Metanephros (tissue), 1 donor: Measurements from ENCODE around the gene STARD13. TPM values are rescaled to one million over a fixed set of nuclear protein-coding genes. Genes with fewer than 3 reads are reported as not detected.

Source experiments
- total RNA-seq: library from RNA; depleted of rRNA; stranded (reverse); fragments of >200 nt; gene quantifications from one replicate; pipeline ENCODE4 v1.2.3, GENCODE V29; 2014

STARD13 gene, protein sequence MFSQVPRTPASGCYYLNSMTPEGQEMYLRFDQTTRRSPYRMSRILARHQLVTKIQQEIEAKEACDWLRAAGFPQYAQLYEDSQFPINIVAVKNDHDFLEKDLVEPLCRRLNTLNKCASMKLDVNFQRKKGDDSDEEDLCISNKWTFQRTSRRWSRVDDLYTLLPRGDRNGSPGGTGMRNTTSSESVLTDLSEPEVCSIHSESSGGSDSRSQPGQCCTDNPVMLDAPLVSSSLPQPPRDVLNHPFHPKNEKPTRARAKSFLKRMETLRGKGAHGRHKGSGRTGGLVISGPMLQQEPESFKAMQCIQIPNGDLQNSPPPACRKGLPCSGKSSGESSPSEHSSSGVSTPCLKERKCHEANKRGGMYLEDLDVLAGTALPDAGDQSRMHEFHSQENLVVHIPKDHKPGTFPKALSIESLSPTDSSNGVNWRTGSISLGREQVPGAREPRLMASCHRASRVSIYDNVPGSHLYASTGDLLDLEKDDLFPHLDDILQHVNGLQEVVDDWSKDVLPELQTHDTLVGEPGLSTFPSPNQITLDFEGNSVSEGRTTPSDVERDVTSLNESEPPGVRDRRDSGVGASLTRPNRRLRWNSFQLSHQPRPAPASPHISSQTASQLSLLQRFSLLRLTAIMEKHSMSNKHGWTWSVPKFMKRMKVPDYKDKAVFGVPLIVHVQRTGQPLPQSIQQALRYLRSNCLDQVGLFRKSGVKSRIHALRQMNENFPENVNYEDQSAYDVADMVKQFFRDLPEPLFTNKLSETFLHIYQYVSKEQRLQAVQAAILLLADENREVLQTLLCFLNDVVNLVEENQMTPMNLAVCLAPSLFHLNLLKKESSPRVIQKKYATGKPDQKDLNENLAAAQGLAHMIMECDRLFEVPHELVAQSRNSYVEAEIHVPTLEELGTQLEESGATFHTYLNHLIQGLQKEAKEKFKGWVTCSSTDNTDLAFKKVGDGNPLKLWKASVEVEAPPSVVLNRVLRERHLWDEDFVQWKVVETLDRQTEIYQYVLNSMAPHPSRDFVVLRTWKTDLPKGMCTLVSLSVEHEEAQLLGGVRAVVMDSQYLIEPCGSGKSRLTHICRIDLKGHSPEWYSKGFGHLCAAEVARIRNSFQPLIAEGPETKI
- 62.7 TPM for total RNA-seq

GRCh38 chr13:33285420-33286124 lies at the start of gene STARD13:
TSS of gene STARD13 (minus strand) at chr13:33285755. CDS start at chr13:33285638, 117 bp downstream.

